SK-N-SH treated with all-trans-retinoic acid at 6 μM for 48 hours (cell line): ENCODE measurements around the gene HYPK.

ENCODE experiments used
- ATAC-seq: fragments of 200-7000 bp; cut with Tn5 transposase; 3 replicates; pipeline ENCODE4 v1.9.1; 2020; ENCODE audit warnings: mild to moderate bottlenecking, moderate library complexity
- ARNTL ChIP-seq: fragments of 450-650 bp; formaldehyde crosslinking; IDR thresholded peaks from 2 replicates; pipeline ENCODE4 v1.5.0; 2020; ENCODE audit warnings: low read depth, mild to moderate bottlenecking, moderate library complexity, borderline replicate concordance
- CSDC2 ChIP-seq: fragments of 250-450 bp; sonication (Bioruptor Pico); IDR thresholded peaks from 2 replicates; pipeline ENCODE4 v1.5.0; 2020; ENCODE audit warnings: mild to moderate bottlenecking, moderate library complexity
- ESRRG ChIP-seq: fragments of 250-450 bp; sonication (Bioruptor Pico); IDR thresholded peaks from 2 replicates; pipeline ENCODE4 v1.6.1; 2021; ENCODE audit warnings: mild to moderate bottlenecking
- GLIS3 ChIP-seq: fragments of 250-450 bp; sonication (Bioruptor Pico); IDR thresholded peaks from 2 replicates; pipeline ENCODE4 v1.5.0; 2020; ENCODE audit warnings: mild to moderate bottlenecking, moderate library complexity
- ISL1 ChIP-seq: fragments of 250-450 bp; sonication (Bioruptor Pico); IDR thresholded peaks from 2 replicates; pipeline ENCODE4 v2.1.2; 2022; ENCODE audit warnings: mild to moderate bottlenecking, moderate library complexity
- OSR1 ChIP-seq: fragments of 250-450 bp; sonication (Bioruptor Pico); IDR thresholded peaks from 2 replicates; pipeline ENCODE4 v1.8.0; 2022; ENCODE audit warnings: moderate library complexity, mild to moderate bottlenecking, inconsistent platforms
- SNAI2 ChIP-seq: fragments of 250-450 bp; sonication (Bioruptor Pico); IDR thresholded peaks from 2 replicates; pipeline ENCODE4 v1.5.0; 2020; ENCODE audit warnings: mild to moderate bottlenecking, moderate library complexity
- TOX ChIP-seq: fragments of 250-450 bp; sonication (Bioruptor Pico); IDR thresholded peaks from 2 replicates; pipeline ENCODE4 v1.8.0; 2021; ENCODE audit warnings: mild to moderate bottlenecking, moderate library complexity, borderline replicate concordance
- ZFP3 ChIP-seq: fragments of 250-450 bp; sonication (Bioruptor Pico); IDR thresholded peaks from 2 replicates; pipeline ENCODE4 v1.5.0; 2020; ENCODE audit warnings: mild to moderate bottlenecking, moderate library complexity
- ZFP30 ChIP-seq: fragments of 450-650 bp; formaldehyde crosslinking; IDR thresholded peaks from 2 replicates; pipeline ENCODE4 v1.5.0; 2022; ENCODE audit warnings: mild to moderate bottlenecking, moderate library complexity
- ZNF565 ChIP-seq: fragments of 450-650 bp; formaldehyde crosslinking; conservative IDR thresholded peaks from 2 replicates; pipeline ENCODE4 v1.5.0; 2020; ENCODE audit warnings: low read depth, mild to moderate bottlenecking, moderate library complexity
- ZNF70 ChIP-seq: fragments of 450-650 bp; formaldehyde crosslinking; IDR thresholded peaks from 2 replicates; pipeline ENCODE4 v1.5.0; 2020; ENCODE audit warnings: mild to moderate bottlenecking, moderate library complexity
- ZNF8 ChIP-seq: fragments of 450-650 bp; formaldehyde crosslinking; IDR thresholded peaks from 2 replicates; pipeline ENCODE4 v1.5.0; 2020; ENCODE audit warnings: mild to moderate bottlenecking, moderate library complexity
- TF ChIP-seq, protein P1 (sequence below): fragments of 250-450 bp; sonication (Bioruptor Pico); IDR thresholded peaks from 2 replicates; pipeline ENCODE4 v1.5.1; 2021; ENCODE audit warnings: mild to moderate bottlenecking, moderate library complexity
- TF ChIP-seq, protein P2 (sequence below): fragments of 250-450 bp; sonication (Bioruptor Pico); IDR thresholded peaks from 2 replicates; pipeline ENCODE4 v1.8.0; 2020; ENCODE audit warnings: mild to moderate bottlenecking, moderate library complexity, borderline replicate concordance
- TF ChIP-seq, protein P3 (sequence below): fragments of 250-450 bp; sonication (Bioruptor Pico); IDR thresholded peaks from 2 replicates; pipeline ENCODE4 v1.5.0; 2020; ENCODE audit warnings: mild to moderate bottlenecking, moderate library complexity
- TF ChIP-seq, protein P4 (sequence below): fragments of 250-450 bp; sonication (Bioruptor Pico); IDR thresholded peaks from 2 replicates; pipeline ENCODE4 v1.8.0; 2021; ENCODE audit warnings: low read depth, mild to moderate bottlenecking, moderate library complexity, borderline replicate concordance

Gene HYPK, protein sequence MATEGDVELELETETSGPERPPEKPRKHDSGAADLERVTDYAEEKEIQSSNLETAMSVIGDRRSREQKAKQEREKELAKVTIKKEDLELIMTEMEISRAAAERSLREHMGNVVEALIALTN

DNA sequence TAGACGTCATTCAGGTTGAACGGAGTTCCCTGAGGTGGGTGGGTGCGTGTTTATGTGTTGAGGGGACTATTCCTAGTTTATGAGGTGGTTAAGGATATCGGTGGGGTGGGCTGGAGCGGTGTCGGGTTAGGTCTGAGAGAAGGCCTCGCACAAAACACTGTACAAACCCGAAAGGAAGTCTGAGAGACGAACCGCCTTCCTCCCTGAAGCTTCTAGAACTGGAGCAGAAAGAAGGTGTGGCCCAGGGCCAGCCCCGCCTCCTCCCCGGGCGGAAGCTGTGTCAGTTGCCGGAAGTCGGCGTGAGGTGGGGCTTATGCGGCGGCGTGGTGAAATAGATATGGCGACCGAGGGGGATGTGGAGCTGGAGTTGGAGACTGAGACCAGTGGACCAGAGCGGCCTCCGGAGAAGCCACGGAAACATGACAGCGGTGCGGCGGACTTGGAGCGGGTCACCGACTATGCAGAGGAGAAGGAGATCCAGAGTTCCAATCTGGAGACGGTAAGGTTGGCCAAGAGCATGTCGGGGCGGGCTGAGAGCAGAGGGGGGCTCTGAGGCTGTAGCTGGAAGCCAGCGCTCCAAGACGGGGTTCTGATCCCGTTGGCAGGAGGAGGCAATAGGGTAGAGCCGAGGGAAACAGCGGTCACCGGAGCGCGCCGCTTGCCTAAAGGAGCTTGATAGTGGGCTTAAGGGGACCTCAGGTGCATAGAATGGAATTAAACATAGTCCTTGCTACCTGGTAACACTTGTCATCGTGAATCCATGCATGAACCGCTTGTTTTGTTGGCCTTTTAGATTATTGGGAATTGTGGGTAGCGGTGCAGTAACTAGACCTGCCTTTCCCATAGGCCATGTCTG lies at the start of gene HYPK:
HYPK (plus strand) TSS at position 314 of the 856 bp plus-strand sequence; CDS start at position 338, 24 bp downstream.
- TF ChIP-seq ZNF8 (CRISPR knock-in tag), result no peak
- no peak for TF ChIP-seq ZNF70 (CRISPR knock-in tag)
- no peak for TF ChIP-seq OSR1 (CRISPR knock-in tag)
- TF ChIP-seq, protein P1, sequence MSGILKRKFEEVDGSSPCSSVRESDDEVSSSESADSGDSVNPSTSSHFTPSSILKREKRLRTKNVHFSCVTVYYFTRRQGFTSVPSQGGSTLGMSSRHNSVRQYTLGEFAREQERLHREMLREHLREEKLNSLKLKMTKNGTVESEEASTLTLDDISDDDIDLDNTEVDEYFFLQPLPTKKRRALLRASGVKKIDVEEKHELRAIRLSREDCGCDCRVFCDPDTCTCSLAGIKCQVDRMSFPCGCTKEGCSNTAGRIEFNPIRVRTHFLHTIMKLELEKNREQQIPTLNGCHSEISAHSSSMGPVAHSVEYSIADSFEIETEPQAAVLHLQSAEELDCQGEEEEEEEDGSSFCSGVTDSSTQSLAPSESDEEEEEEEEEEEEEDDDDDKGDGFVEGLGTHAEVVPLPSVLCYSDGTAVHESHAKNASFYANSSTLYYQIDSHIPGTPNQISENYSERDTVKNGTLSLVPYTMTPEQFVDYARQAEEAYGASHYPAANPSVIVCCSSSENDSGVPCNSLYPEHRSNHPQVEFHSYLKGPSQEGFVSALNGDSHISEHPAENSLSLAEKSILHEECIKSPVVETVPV (CRISPR knock-in tag), result no peak
- TF ChIP-seq, protein P2, sequence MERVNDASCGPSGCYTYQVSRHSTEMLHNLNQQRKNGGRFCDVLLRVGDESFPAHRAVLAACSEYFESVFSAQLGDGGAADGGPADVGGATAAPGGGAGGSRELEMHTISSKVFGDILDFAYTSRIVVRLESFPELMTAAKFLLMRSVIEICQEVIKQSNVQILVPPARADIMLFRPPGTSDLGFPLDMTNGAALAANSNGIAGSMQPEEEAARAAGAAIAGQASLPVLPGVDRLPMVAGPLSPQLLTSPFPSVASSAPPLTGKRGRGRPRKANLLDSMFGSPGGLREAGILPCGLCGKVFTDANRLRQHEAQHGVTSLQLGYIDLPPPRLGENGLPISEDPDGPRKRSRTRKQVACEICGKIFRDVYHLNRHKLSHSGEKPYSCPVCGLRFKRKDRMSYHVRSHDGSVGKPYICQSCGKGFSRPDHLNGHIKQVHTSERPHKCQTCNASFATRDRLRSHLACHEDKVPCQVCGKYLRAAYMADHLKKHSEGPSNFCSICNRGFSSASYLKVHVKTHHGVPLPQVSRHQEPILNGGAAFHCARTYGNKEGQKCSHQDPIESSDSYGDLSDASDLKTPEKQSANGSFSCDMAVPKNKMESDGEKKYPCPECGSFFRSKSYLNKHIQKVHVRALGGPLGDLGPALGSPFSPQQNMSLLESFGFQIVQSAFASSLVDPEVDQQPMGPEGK (CRISPR knock-in tag), result peak; percentile 11; the same call in 1 of the 2 replicates
- TF ChIP-seq, protein P3, sequence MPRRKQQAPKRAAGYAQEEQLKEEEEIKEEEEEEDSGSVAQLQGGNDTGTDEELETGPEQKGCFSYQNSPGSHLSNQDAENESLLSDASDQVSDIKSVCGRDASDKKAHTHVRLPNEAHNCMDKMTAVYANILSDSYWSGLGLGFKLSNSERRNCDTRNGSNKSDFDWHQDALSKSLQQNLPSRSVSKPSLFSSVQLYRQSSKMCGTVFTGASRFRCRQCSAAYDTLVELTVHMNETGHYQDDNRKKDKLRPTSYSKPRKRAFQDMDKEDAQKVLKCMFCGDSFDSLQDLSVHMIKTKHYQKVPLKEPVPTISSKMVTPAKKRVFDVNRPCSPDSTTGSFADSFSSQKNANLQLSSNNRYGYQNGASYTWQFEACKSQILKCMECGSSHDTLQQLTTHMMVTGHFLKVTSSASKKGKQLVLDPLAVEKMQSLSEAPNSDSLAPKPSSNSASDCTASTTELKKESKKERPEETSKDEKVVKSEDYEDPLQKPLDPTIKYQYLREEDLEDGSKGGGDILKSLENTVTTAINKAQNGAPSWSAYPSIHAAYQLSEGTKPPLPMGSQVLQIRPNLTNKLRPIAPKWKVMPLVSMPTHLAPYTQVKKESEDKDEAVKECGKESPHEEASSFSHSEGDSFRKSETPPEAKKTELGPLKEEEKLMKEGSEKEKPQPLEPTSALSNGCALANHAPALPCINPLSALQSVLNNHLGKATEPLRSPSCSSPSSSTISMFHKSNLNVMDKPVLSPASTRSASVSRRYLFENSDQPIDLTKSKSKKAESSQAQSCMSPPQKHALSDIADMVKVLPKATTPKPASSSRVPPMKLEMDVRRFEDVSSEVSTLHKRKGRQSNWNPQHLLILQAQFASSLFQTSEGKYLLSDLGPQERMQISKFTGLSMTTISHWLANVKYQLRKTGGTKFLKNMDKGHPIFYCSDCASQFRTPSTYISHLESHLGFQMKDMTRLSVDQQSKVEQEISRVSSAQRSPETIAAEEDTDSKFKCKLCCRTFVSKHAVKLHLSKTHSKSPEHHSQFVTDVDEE (CRISPR knock-in tag), result 0 out of 2 replicates have a peak, but pooled peaks have one; percentile 18
- ATAC-seq, result peak; percentile 93

- ATAC-seq, result no peak
- TF ChIP-seq, protein P4, sequence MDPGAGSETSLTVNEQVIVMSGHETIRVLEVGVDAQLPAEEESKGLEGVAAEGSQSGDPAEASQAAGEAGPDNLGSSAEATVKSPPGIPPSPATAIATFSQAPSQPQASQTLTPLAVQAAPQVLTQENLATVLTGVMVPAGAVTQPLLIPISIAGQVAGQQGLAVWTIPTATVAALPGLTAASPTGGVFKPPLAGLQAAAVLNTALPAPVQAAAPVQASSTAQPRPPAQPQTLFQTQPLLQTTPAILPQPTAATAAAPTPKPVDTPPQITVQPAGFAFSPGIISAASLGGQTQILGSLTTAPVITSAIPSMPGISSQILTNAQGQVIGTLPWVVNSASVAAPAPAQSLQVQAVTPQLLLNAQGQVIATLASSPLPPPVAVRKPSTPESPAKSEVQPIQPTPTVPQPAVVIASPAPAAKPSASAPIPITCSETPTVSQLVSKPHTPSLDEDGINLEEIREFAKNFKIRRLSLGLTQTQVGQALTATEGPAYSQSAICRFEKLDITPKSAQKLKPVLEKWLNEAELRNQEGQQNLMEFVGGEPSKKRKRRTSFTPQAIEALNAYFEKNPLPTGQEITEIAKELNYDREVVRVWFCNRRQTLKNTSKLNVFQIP (CRISPR knock-in tag), result no peak
Measured at GRCh38 chr15:43751885-43752284, 48.5 kb upstream of the HYPK start.

DNA sequence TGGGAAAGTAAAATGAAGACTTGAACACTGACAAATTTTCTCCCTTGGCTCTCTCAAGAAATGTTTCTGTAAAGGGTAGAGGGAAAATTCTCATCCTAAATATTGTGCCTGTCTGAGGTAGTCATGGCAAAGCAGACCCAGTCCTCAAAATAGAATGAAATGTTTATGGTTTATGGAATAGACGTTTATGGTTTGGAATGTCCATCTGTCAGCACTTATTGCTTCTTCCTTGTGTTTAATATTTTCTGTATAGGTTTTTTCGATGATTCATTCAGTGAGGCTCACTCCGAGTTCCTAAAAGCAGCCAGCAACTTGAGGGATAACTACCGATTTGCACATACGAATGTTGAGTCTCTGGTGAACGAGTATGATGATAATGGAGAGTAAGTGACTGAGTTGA lies 37.6 kb upstream of the HYPK start:
- TF ChIP-seq OSR1 (CRISPR knock-in tag), result no peak
- TF ChIP-seq, protein P1 (CRISPR knock-in tag), result no peak
- peak; percentile 53; the same call in 1 of the 2 replicates for TF ChIP-seq ISL1 (CRISPR knock-in tag)
- TF ChIP-seq SNAI2 (CRISPR knock-in tag), result no peak
- peak; percentile 79 for ATAC-seq

- peak; percentile 70 for ATAC-seq
- TF ChIP-seq ESRRG (CRISPR knock-in tag), result peak; percentile 92; the same call in 1 of the 2 replicates
- TF ChIP-seq, protein P2 (CRISPR knock-in tag), result no peak
- peak; percentile 72 for TF ChIP-seq GLIS3 (CRISPR knock-in tag)
- peak; percentile 74 for TF ChIP-seq ARNTL
- TF ChIP-seq, protein P4 (CRISPR knock-in tag), result no peak; the same call in 1 of the 2 replicates
- TF ChIP-seq ZNF8 (CRISPR knock-in tag), result peak; percentile 52; the same call in 1 of the 2 replicates
- TF ChIP-seq SNAI2 (CRISPR knock-in tag), result peak; percentile 98
- TF ChIP-seq ZNF565, result peak; percentile 93
- peak; percentile 50 for TF ChIP-seq ZNF70 (CRISPR knock-in tag)
- 0 out of 2 replicates have a peak, but pooled peaks have one; percentile 17 for TF ChIP-seq ZFP3 (CRISPR knock-in tag)
- no peak for TF ChIP-seq TOX (CRISPR knock-in tag)
- no peak for TF ChIP-seq CSDC2
- TF ChIP-seq ZFP30 (CRISPR knock-in tag), result peak; percentile 58
Measured at GRCh38 chr15:43763819-43764446, 36.5 kb upstream of the HYPK start.
